GM18907 (cell line): ENCODE results near the gene PPP1R14C.
"Not testable (repeated sequence)": the region's sequence is repeated elsewhere in the genome, so short reads cannot be mapped to it uniquely, and the experiment has no call there.

Source experiments
- ATAC-seq: cut with Tn5 transposase; IDR thresholded peaks from one replicate; pipeline ENCODE4 v1.9.1; 2021; ENCODE audit warnings: mild to moderate bottlenecking, moderate library complexity; ENCODE audit not compliant: unreplicated experiment

The PPP1R14C gene

GRCh38 chr6:150165020-150165702, 22.3 kb downstream of the PPP1R14C start:
- no peak for ATAC-seq

DNA sequence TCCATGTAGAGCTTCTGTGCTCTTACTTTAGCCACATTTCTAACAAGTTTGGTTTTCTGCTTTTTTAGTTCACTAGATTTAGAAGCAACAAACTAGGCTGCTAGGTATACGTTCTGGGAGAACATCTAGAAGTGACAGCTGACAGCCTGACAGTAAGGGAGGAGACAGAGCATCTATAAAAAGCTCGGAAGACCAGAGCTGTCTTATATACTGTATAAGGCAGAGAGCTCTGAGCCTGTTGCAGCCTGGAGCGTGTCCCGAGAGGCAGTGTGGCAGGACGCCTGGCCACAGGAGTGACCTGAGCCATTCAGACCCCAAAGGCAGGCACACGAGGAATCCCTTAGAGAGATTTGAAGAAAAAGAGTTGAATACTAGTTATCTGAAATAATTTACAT, 24.6 kb downstream of the PPP1R14C start:
- ATAC-seq, result no peak

- no peak for ATAC-seq
These were observed 26.3 kb downstream of the PPP1R14C start for GRCh38 chr6:150169181-150169580.

DNA sequence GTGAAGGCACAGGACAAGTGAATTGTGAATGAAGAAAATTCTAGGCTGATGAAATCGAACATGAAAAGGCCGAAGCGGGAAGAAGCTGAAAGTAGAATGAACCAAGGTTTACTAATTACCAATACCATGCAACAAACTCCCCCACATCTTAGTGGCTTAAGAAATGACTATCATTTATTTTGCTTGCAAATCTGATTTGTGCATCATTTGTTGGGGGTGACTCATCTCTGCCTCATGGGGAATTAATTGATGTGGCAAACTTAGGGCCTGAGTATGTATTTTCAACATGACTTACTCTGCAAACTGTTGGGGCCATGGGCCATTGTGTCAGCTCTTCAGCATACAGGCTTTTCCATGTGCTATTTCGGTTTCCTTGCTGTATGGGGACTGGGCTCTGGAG, 26.8 kb downstream of the PPP1R14C start:
- ATAC-seq, result no peak

GRCh38 chr6:150172929-150173328, 30.1 kb downstream of the PPP1R14C start:
- ATAC-seq, result no peak

GRCh38 chr6:150175586-150176151, 32.8 kb downstream of the PPP1R14C start:
- no peak for ATAC-seq

DNA sequence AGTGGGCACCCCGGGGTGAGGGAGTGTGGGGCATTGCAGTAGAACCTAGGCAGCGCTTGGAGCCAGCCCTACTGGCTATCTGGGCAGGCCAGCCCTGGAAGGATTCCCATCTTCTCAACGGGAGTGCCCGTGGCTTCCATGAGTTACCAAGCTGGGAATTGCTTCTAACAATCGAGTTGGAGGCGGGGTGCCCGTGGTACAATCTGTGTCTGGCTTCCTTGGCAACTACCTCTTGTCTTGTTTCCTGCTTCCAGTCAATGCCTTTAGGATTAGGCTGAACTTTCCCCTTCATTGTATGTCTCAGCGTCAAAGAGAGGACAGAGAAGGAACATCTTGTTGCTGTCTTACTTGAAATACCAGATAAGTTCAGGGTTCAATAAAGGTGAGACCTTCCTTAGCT, 33.3 kb downstream of the PPP1R14C start:
- ATAC-seq, result no peak

- ATAC-seq, result no peak
These were observed 33.8 kb downstream of the PPP1R14C start for GRCh38 chr6:150176659-150177058.

GRCh38 chr6:150177259-150177951, 34.6 kb downstream of the PPP1R14C start:
- ATAC-seq, result no peak

- no peak for ATAC-seq
These were observed 35.2 kb downstream of the PPP1R14C start for GRCh38 chr6:150177952-150178520.

DNA sequence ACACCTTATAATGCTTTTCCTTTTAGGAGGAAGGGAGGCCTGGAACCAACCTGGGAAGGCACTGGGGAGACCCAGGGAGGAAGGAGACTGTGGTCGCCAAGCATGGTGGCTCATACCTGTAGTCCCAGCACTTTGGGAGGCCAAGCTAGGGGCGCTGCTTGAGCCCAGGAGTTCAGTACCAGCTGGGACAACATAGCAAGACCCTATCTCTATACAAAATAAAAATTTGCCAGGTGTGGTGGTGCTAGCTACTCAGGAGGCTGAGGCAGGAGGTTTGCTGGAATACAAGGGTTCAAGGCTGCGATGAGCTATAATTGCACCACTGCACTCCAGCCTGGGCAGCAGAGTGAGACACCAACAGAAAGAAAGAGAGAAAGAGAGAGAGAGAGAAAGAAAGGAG, 36.2 kb downstream of the PPP1R14C start:
- no peak for ATAC-seq

- ATAC-seq, result not testable (repeated sequence)
These were observed 37.1 kb downstream of the PPP1R14C start for GRCh38 chr6:150179907-150180424.

- no peak for ATAC-seq
These were observed 37.7 kb downstream of the PPP1R14C start for GRCh38 chr6:150180517-150180916.

GRCh38 chr6:150182460-150183078, 39.7 kb downstream of the PPP1R14C start:
- ATAC-seq, result no peak

- ATAC-seq, result no peak
These were observed 40.3 kb downstream of the PPP1R14C start for GRCh38 chr6:150183105-150183504.

GRCh38 chr6:150183966-150184365, 41.1 kb downstream of the PPP1R14C start:
- no peak for ATAC-seq

GRCh38 chr6:150184850-150185731, 42.2 kb downstream of the PPP1R14C start:
- peak; percentile 82 for ATAC-seq

- ATAC-seq, result no peak
These were observed 42.9 kb downstream of the PPP1R14C start for GRCh38 chr6:150185732-150186117.

DNA sequence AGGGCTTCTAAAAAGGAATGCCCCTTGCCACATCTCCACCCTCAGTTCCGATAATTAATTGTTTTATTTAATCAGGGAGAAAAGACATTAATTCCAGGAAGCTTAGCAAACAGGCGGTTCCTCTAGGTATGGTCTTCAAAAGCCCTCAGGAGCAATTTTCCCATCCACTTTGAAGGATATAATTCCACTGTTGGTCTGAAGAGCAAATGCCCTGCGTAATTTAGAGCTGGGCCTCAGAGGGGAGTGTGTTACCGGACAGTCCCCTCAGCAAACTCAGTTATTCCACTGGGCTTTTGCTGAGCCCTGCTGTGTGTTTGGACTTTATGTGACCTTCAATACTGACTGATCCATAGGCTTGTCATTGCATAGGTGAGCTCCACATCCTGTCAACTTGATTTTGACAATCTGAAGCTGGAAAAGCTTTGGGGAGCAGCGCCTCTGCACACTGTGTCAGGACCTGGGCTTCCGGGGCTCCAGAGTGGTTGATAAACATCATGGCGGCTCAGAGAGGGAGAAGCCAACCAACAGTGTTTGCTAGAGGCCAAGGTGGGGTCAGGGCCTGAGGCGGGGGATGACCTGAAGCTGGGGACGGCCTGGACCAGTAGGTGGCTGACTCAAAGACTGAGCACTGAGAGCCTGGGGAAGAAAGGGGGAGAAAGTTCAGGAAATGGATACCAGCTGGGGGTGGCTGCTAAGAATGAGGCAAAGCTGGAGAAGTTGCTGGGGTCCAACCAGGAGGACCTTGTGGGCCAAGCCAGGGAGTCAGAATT, 43.5 kb downstream of the PPP1R14C start:
- no peak for ATAC-seq
